ENCODE measurements around the gene SERPINB6.
"Not testable (repeated sequence)": the region's sequence is repeated elsewhere in the genome, so short reads cannot be mapped to it uniquely, and the experiment has no call there.

- TF ChIP-seq USF2 (IDR thresholded peaks at IDR 0.05; ENCODE audit: borderline replicate concordance, low read depth, low read length); NFIC (IDR thresholded peaks at IDR 0.05; ENCODE audit: borderline replicate concordance); CTCF (IDR thresholded peaks at IDR 0.05); ZBTB33 (IDR thresholded peaks at IDR 0.05; ENCODE audit: borderline replicate concordance, low read depth): not testable (repeated sequence)
These were observed 67.8 kb downstream of the SERPINB6 start for GRCh38 chr6:2903411-2904185.

Data from SK-N-SH (cell line).